HCT116 (cell line): ENCODE results near the gene CATSPERE. TPM values are rescaled to one million over a fixed set of nuclear protein-coding genes. Genes with fewer than 3 reads are reported as not detected.

ENCODE experiments used
- ATAC-seq: fragments of 200-7000 bp; cut with Tn5 transposase; 2 replicates; pipeline ENCODE4 v1.9.1; 2020; ENCODE audit warnings: mild to moderate bottlenecking, moderate library complexity
- BruUV-seq: library from RNA; stranded (reverse); fragments of 400-500 nt; replicated peaks from 2 replicates; lab custom pipeline; 2021; lab: Mats Ljungman, UMichigan
- CTCF ChIA-PET: fragments of 300-600 bp; sonication (Branson Sonifier 250); formaldehyde crosslinking; loops from one replicate; lab custom pipeline; 2021; ENCODE audit warnings: antibody characterized with exemption; lab: Charles Lee
- POLR2A ChIA-PET: fragments of 300-600, 350-600 bp; sonication (Branson Sonifier 250); formaldehyde crosslinking; loops from one replicate; lab custom pipeline; 2021; ENCODE audit warnings: antibody characterized with exemption; lab: Charles Lee
- RAD21 ChIA-PET, 2 experiments: fragments of 300-600 bp; sonication (Branson Sonifier 250); formaldehyde crosslinking; loops; one replicate each; lab custom pipeline; 2023; ENCODE audit warnings: low total read pairs in 2 of 2; ENCODE audit not compliant: uncharacterized antibody in 2 of 2, unreplicated experiment in 2 of 2, low non-redundant PET in 1 of 2; lab: Charles Lee
- DNase-seq: peaks from one replicate; pipeline ENCODE4 v3.0.0-alpha.2; 2010; ENCODE audit warnings: low read depth, low spot score
- H2AFZ ChIP-seq: fragments of 200-600 bp; shearing (Covaris generic), sonication (generic); 2 replicates; pipeline ENCODE4 v1.6.1; 2017; ENCODE audit warnings: low read depth, mixed run types, mixed read lengths, antibody characterized with exemption, low read length; ENCODE audit not compliant: poor library complexity, severe bottlenecking
- H3K27ac ChIP-seq: 2 replicates; pipeline ENCODE4 v1.5.1; 2012; ENCODE audit warnings: low read depth, low read length
- H3K27me3 ChIP-seq: fragments of 200-600 bp; sonication (generic); 2 replicates; pipeline ENCODE4 v1.6.1; 2016; ENCODE audit warnings: mixed run types, low read length, mixed read lengths; ENCODE audit not compliant: insufficient read depth
- H3K36me3 ChIP-seq, 2 experiments: fragments of 200-500 bp in 1 of 2; fragments of 200-600 bp in 1 of 2; sonication (Bioruptor generic) in 1 of 2; sonication (generic) in 1 of 2; 2 replicates each; pipeline versions ENCODE4 v1.5.1 to v1.6.1; 2014 to 2016; ENCODE audit warnings: low read length in 2 of 2, inconsistent platforms in 1 of 2, mixed read lengths in 1 of 2, mixed run types in 1 of 2; ENCODE audit not compliant: insufficient read depth in 2 of 2, control insufficient read depth in 1 of 2
- H3K4me1 ChIP-seq, 2 experiments: fragments of 200-600 bp in 1 of 2; sonication (generic) in 1 of 2; 2 replicates each; pipeline versions ENCODE4 v1.5.1 to v1.6.1; 2012 to 2017; ENCODE audit warnings: low read length in 2 of 2, inconsistent platforms in 1 of 2, mild to moderate bottlenecking in 1 of 2, mixed read lengths in 1 of 2, mixed run types in 1 of 2, moderate library complexity in 1 of 2; ENCODE audit not compliant: insufficient read depth in 2 of 2, control insufficient read depth in 1 of 2
- H3K4me2 ChIP-seq: fragments of 200-600 bp; sonication (generic); 2 replicates; pipeline ENCODE4 v1.6.1; 2017; ENCODE audit warnings: mixed run types, low read length, mixed read lengths
- H3K4me3 ChIP-seq, 2 experiments: fragments of 200-600 bp in 1 of 2; sonication (generic) in 1 of 2; replicated peaks in 1 of 2; 2 replicates each; pipeline ENCODE4 v1.5.1; 2011 to 2016; ENCODE audit warnings: low read length in 2 of 2, control low read depth in 1 of 2, low read depth in 1 of 2, mild to moderate bottlenecking in 1 of 2, mixed read lengths in 1 of 2, mixed run types in 1 of 2
- H3K79me2 ChIP-seq: fragments of 200-600 bp; sonication (generic); 2 replicates; pipeline ENCODE4 v1.6.1; 2017; ENCODE audit warnings: mild to moderate bottlenecking, mixed run types, low read length, moderate library complexity, mixed read lengths; ENCODE audit not compliant: insufficient read depth
- H3K9ac ChIP-seq: fragments of 200-600 bp; sonication (generic); 2 replicates; pipeline ENCODE4 v1.6.1; 2016; ENCODE audit warnings: low read length, mixed read lengths
- H3K9me2 ChIP-seq: fragments of 200-600 bp; sonication (generic), shearing (Covaris generic); 2 replicates; pipeline ENCODE4 v1.6.1; 2017; ENCODE audit warnings: mixed run types, mild to moderate bottlenecking, moderate library complexity; ENCODE audit not compliant: insufficient read depth
- H3K9me3 ChIP-seq, 2 experiments: fragments of 200-500 bp in 1 of 2; fragments of 200-600 bp in 1 of 2; sonication (Bioruptor generic) in 1 of 2; sonication (generic) in 1 of 2; 2 replicates each; pipeline ENCODE4 v1.6.1; 2014 to 2017; ENCODE audit warnings: low read length in 2 of 2, mixed read lengths in 2 of 2, inconsistent platforms in 1 of 2, low read depth in 1 of 2, mild to moderate bottlenecking in 1 of 2, mixed run types in 1 of 2, moderate library complexity in 1 of 2; ENCODE audit not compliant: control insufficient read depth in 1 of 2, insufficient read depth in 1 of 2
- H4K20me1 ChIP-seq: fragments of 200-600 bp; sonication (generic), shearing (Covaris generic); 2 replicates; pipeline ENCODE4 v1.6.1; 2017; ENCODE audit warnings: mixed run types, mild to moderate bottlenecking, moderate library complexity; ENCODE audit not compliant: insufficient read depth
- CEBPB ChIP-seq: IDR thresholded peaks from 2 replicates; pipeline ENCODE4 v1.6.1; 2012; ENCODE audit warnings: low read depth
- CTCF ChIP-seq, 3 experiments: fragments of 200-600 bp in 1 of 3; sonication (generic) in 1 of 3; IDR thresholded peaks in 2 of 3; conservative IDR thresholded peaks in 1 of 3; 2 replicates each; pipeline ENCODE4 v1.5.1; 2012 to 2017; ENCODE audit warnings: low read depth in 2 of 3, low read length in 2 of 3, antibody characterized with exemption in 1 of 3, borderline replicate concordance in 1 of 3, control low read depth in 1 of 3, mild to moderate bottlenecking in 1 of 3, mixed read lengths in 1 of 3, mixed run types in 1 of 3, moderate library complexity in 1 of 3; ENCODE audit not compliant: insufficient read depth in 1 of 3
- EGR1 ChIP-seq: IDR thresholded peaks from 2 replicates; pipeline ENCODE4 v1.6.1; 2012; ENCODE audit warnings: low read depth
- ELF1 ChIP-seq: IDR thresholded peaks from 2 replicates; pipeline ENCODE4 v1.6.1; 2012; ENCODE audit warnings: low read depth, borderline replicate concordance
- EZH2 ChIP-seq: fragments of 200-600 bp; sonication (generic); IDR thresholded peaks from 2 replicates; pipeline ENCODE4 v1.6.1; 2017; ENCODE audit warnings: antibody characterized with exemption, mixed run types
- EZH2phosphoT487 ChIP-seq: fragments of 200-600 bp; IDR thresholded peaks from 2 replicates; pipeline ENCODE4 v1.6.1; 2018; ENCODE audit warnings: antibody characterized with exemption, borderline replicate concordance
- FOSL1 ChIP-seq: IDR thresholded peaks from 2 replicates; pipeline ENCODE4 v1.6.1; 2012; ENCODE audit warnings: low read depth
- MAX ChIP-seq: IDR thresholded peaks from 2 replicates; pipeline ENCODE4 v1.6.1; 2012
- POLR2A ChIP-seq: IDR thresholded peaks from 2 replicates; pipeline ENCODE4 v1.7.0; 2011; ENCODE audit warnings: borderline replicate concordance; ENCODE audit not compliant: insufficient read depth, insufficient read length; ENCODE audit errors: extremely low read depth
- POLR2AphosphoS5 ChIP-seq: IDR thresholded peaks from 2 replicates; pipeline ENCODE4 v1.6.1; 2011; ENCODE audit warnings: mild to moderate bottlenecking, low read depth, low read length, moderate library complexity
- RAD21 ChIP-seq: IDR thresholded peaks from 2 replicates; pipeline ENCODE4 v1.6.1; 2012; ENCODE audit warnings: low read depth, mild to moderate bottlenecking
- SIN3A ChIP-seq: IDR thresholded peaks from 2 replicates; pipeline ENCODE4 v1.6.1; 2012; ENCODE audit warnings: low read depth
- SRF ChIP-seq: IDR thresholded peaks from 2 replicates; pipeline ENCODE4 v1.6.1; 2012; ENCODE audit warnings: low read depth
- TCF7L2 ChIP-seq: IDR thresholded peaks from 2 replicates; pipeline ENCODE4 v1.7.0; 2011; ENCODE audit warnings: borderline replicate concordance, inconsistent platforms; ENCODE audit not compliant: insufficient read depth, insufficient read length; ENCODE audit errors: extremely low read depth
- YY1 ChIP-seq: IDR thresholded peaks from 2 replicates; pipeline ENCODE4 v1.6.1; 2011; ENCODE audit warnings: low read length, low read depth, moderate library complexity, mild to moderate bottlenecking; ENCODE audit not compliant: insufficient replicate concordance; ENCODE audit errors: extremely low read depth
- ZFX ChIP-seq: fragments of 450-650 bp; IDR thresholded peaks from 2 replicates; pipeline ENCODE4 v1.6.1; 2017
- ZNF274 ChIP-seq: fragments of 200-500 bp; sonication (Bioruptor generic); IDR thresholded peaks from 2 replicates; pipeline ENCODE4 v1.6.1; 2014; ENCODE audit warnings: mild to moderate bottlenecking, low read depth, low read length, inconsistent platforms
- intact Hi-C: fragments of 100-400 bp; cut with micrococcal nuclease; formaldehyde crosslinking; loops from 2 replicates; pipeline ENCODE4 v1.10.0; 2022
- total RNA-seq: library from RNA; stranded (reverse); gene quantifications from one replicate; pipeline ENCODE4 v1.2.1, GENCODE V29; 2021; ENCODE audit not compliant: unreplicated experiment
- TF ChIP-seq, protein P1 (sequence below): IDR thresholded peaks from 2 replicates; pipeline ENCODE4 v1.6.1; 2011; ENCODE audit warnings: mild to moderate bottlenecking, low read length, moderate library complexity; ENCODE audit not compliant: insufficient replicate concordance; ENCODE audit errors: extremely low read depth

CATSPERE gene
- total RNA-seq, 1 experiment from 2014 or later, result 0.34 TPM

DNA sequence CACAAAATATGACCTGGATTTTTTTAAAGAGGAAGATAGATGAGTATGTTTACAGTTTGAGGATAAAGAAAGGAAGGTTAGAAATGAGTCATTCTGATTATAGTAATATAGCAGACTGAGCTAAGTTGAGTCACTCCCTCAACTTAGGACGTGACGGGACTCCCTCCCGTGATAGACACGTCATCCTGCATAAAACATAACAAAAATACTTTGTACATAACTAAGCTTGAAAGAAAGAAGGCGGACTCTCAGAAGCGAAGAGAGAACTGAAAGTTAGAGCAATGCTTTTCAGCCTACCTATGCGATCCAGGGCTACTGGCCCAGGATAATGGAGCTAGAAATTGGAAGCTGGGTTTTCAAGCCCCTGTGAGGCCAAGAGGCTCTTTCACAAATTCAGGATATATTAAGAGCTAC lies 138.9 kb downstream of the CATSPERE start (continued):
- no peak for TF ChIP-seq ELF1
- TF ChIP-seq, protein P1, sequence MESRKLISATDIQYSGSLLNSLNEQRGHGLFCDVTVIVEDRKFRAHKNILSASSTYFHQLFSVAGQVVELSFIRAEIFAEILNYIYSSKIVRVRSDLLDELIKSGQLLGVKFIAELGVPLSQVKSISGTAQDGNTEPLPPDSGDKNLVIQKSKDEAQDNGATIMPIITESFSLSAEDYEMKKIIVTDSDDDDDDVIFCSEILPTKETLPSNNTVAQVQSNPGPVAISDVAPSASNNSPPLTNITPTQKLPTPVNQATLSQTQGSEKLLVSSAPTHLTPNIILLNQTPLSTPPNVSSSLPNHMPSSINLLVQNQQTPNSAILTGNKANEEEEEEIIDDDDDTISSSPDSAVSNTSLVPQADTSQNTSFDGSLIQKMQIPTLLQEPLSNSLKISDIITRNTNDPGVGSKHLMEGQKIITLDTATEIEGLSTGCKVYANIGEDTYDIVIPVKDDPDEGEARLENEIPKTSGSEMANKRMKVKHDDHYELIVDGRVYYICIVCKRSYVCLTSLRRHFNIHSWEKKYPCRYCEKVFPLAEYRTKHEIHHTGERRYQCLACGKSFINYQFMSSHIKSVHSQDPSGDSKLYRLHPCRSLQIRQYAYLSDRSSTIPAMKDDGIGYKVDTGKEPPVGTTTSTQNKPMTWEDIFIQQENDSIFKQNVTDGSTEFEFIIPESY, result no peak
- TF ChIP-seq ZFX, result no peak
- TF ChIP-seq, all 23 proteins: peak for 7

- H4K20me1 ChIP-seq, result no peaks in the 10 kb centered on the region
- ChIA-PET RAD21 (no interaction called here), CTCF (no interaction called here), POLR2A (no interaction called here)
- H3K27ac ChIP-seq, result no peak overlapping the region
- H3K4me2 ChIP-seq, result no peak overlapping the region
- H3K9me2 ChIP-seq, result no peaks in the 10 kb centered on the region
- H3K4me3 ChIP-seq, result no peak overlapping the region
- H3K27me3 ChIP-seq, result no peaks in the 10 kb centered on the region
- H3K36me3 ChIP-seq, result no peaks in the 10 kb centered on the region
- BruUV-seq, result no TSS peak
- H3K9me3 ChIP-seq, result no peaks in the 10 kb centered on the region
- TF ChIP-seq FOSL1, result no peak
- no peak for TF ChIP-seq POLR2AphosphoS5
- no peak for TF ChIP-seq SRF
- TF ChIP-seq RAD21, result no peak
- TF ChIP-seq EGR1, result no peak
- TF ChIP-seq EZH2phosphoT487, result no peak
- TF ChIP-seq, protein P1, result no peak
- TF ChIP-seq EZH2, result no peak
- no peak for TF ChIP-seq POLR2A
- TF ChIP-seq ZFX, result no peak
- no peak for TF ChIP-seq SIN3A
- TF ChIP-seq CEBPB, result no peak
- TF ChIP-seq TCF7L2, result no peak
- TF ChIP-seq ZNF274, result no peak
- TF ChIP-seq ELF1, result no peak
- TF ChIP-seq CTCF (IDR thresholded peaks at IDR 0.05 in 2 of 3, conservative IDR thresholded peaks at IDR 0.05 in 1 of 3; ENCODE audit: borderline replicate concordance in 1 of 3, insufficient read depth in 1 of 3, low read depth in 2 of 3, low read length in 2 of 3), result no peak
- TF ChIP-seq YY1, result no peak
- TF ChIP-seq MAX, result no peak
- ATAC-seq, result no peak
- intact Hi-C loops, result no loop called here
- H3K79me2 ChIP-seq, result no peaks in the 10 kb centered on the region
- H3K9ac ChIP-seq, result no peak overlapping the region
- H3K4me1 ChIP-seq, result peaks cover 7 to 22% of the 10 kb centered on the region in 2 experiments; a peak in 2 of 4 replicates
- H2AFZ ChIP-seq, result no peak overlapping the region
- DNase-seq, result no peak
Observed at GRCh38 chr1:244601336-244601735, 140.3 kb downstream of the CATSPERE start.
